H1 (cell line): Measurements from ENCODE around the gene STYXL1. TPM values are rescaled to one million over a fixed set of nuclear protein-coding genes. Genes with fewer than 3 reads are reported as not detected.

Source experiments
- CTCF ChIA-PET: fragments of 300-600 bp; sonication (Branson Sonifier 250); formaldehyde crosslinking; loops from one replicate; lab custom pipeline; 2021; ENCODE audit not compliant: partially characterized antibody; lab: Charles Lee
- POLR2A ChIA-PET: fragments of 300-600 bp; sonication (Branson Sonifier 250); formaldehyde crosslinking; loops from one replicate; lab custom pipeline; 2021; ENCODE audit warnings: inconsistent platforms; ENCODE audit not compliant: partially characterized antibody; lab: Charles Lee
- DNase-seq, 2 experiments: peaks; one replicate each; pipeline versions ENCODE4 v3.0.0 to v3.0.0-alpha.2; 2010 to 2022; ENCODE audit warnings: low spot score in 2 of 2, low read depth in 1 of 2, mixed read lengths in 1 of 2
- FAIRE-seq: peaks from 2 replicates; lab custom pipeline; 2011; peaks lifted over from hg19 to GRCh38; lab: Jason Lieb, UNC
- H2AFZ ChIP-seq: 2 replicates; pipeline ENCODE4 v1.8.1; 2012; ENCODE audit warnings: low read length, inconsistent platforms
- H2AK5ac ChIP-seq: 2 replicates; pipeline ENCODE4 v1.6.1; 2013; ENCODE audit warnings: low read depth, low read length
- H2BK120ac ChIP-seq: replicated peaks from 2 replicates; pipeline ENCODE3; 2013; ENCODE audit warnings: low read depth, low read length, inconsistent platforms
- H2BK12ac ChIP-seq: 2 replicates; pipeline ENCODE4 v1.6.1; 2013; ENCODE audit warnings: low read depth, low read length
- H2BK15ac ChIP-seq: 2 replicates; pipeline ENCODE4 v1.6.1; 2013; ENCODE audit warnings: low read length
- H2BK20ac ChIP-seq: 2 replicates; pipeline ENCODE4 v1.6.1; 2013; ENCODE audit warnings: low read length
- H2BK5ac ChIP-seq: 2 replicates; pipeline ENCODE4 v1.6.1; 2013; ENCODE audit warnings: low read depth, low read length
- H3K14ac ChIP-seq: 2 replicates; pipeline ENCODE4 v1.6.1; 2013; ENCODE audit warnings: inconsistent platforms; ENCODE audit not compliant: insufficient read length
- H3K18ac ChIP-seq: 2 replicates; pipeline ENCODE4 v1.6.1; 2013; ENCODE audit warnings: low read length; ENCODE audit errors: extremely low read depth
- H3K23ac ChIP-seq: 2 replicates; pipeline ENCODE4 v1.6.1; 2013; ENCODE audit warnings: inconsistent platforms; ENCODE audit not compliant: insufficient read length
- H3K23me2 ChIP-seq: 2 replicates; pipeline ENCODE4 v1.6.1; 2013; ENCODE audit warnings: low read depth, low read length
- H3K27ac ChIP-seq: 2 replicates; pipeline ENCODE4 v1.6.1; 2011; ENCODE audit warnings: low read depth, low read length, inconsistent platforms
- H3K27me3 ChIP-seq, 4 experiments: replicated peaks in 1 of 4; 1 replicate in 1 of 4; 2 replicates in 3 of 4; pipeline versions ENCODE4 v1.6.1 to v1.8.1; 2011 to 2013; ENCODE audit warnings: low read length in 3 of 4, mild to moderate bottlenecking in 3 of 4, inconsistent platforms in 2 of 4, mixed read lengths in 2 of 4, moderate library complexity in 1 of 4; ENCODE audit not compliant: control insufficient read depth in 3 of 4, insufficient read depth in 3 of 4; ENCODE audit errors: extremely low read depth in 1 of 4
- H3K36me3 ChIP-seq, 4 experiments: 2 replicates each; pipeline versions ENCODE4 v1.6.1 to v1.8.1; 2011 to 2013; ENCODE audit warnings: mild to moderate bottlenecking in 4 of 4, low read length in 3 of 4, moderate library complexity in 2 of 4, control low read depth in 1 of 4, inconsistent platforms in 1 of 4; ENCODE audit not compliant: insufficient read depth in 4 of 4, control insufficient read depth in 2 of 4
- H3K4ac ChIP-seq: replicated peaks from 2 replicates; pipeline ENCODE3; 2013; ENCODE audit warnings: low read length, low read depth, mixed read lengths, inconsistent platforms; ENCODE audit not compliant: insufficient read length
- H3K4me1 ChIP-seq, 4 experiments: replicated peaks in 1 of 4; 1 replicate in 1 of 4; 2 replicates in 3 of 4; pipeline versions ENCODE4 v1.6.1 to v1.8.1; 2011 to 2013; ENCODE audit warnings: low read length in 3 of 4, inconsistent platforms in 2 of 4, mixed read lengths in 1 of 4; ENCODE audit not compliant: insufficient read depth in 4 of 4, control insufficient read depth in 3 of 4
- H3K4me2 ChIP-seq, 2 experiments: 2 replicates each; pipeline versions ENCODE4 v1.6.1 to v1.8.1; 2011 to 2013; ENCODE audit warnings: low read depth in 2 of 2, low read length in 2 of 2, control low read depth in 1 of 2, inconsistent platforms in 1 of 2, mild to moderate bottlenecking in 1 of 2; ENCODE audit not compliant: insufficient read depth in 1 of 2
- H3K4me3 ChIP-seq, 4 experiments: fragments of 200-600, 300-600 bp in 1 of 4; sonication (generic), shearing (Covaris generic), sonication (Bioruptor Twin) in 1 of 4; 2 replicates each; pipeline versions ENCODE4 v1.5.1 to v1.8.1; 2011 to 2016; ENCODE audit warnings: low read length in 4 of 4, low read depth in 3 of 4, control low read depth in 2 of 4, inconsistent platforms in 2 of 4, mild to moderate bottlenecking in 2 of 4, mixed read lengths in 1 of 4, moderate library complexity in 1 of 4; ENCODE audit not compliant: insufficient read depth in 2 of 4; ENCODE audit errors: extremely low read depth in 1 of 4
- H3K56ac ChIP-seq: replicated peaks from 2 replicates; pipeline ENCODE3; 2013; ENCODE audit warnings: low read depth, mild to moderate bottlenecking, mixed read lengths, low read length, inconsistent platforms; ENCODE audit not compliant: insufficient read length
- H3K79me1 ChIP-seq: 2 replicates; pipeline ENCODE4 v1.6.1; 2013; ENCODE audit warnings: low read depth, low read length, control low read depth
- H3K79me2 ChIP-seq, 2 experiments: 2 replicates each; pipeline versions ENCODE4 v1.6.1 to v1.8.1; 2012 to 2013; ENCODE audit warnings: low read length in 2 of 2, mild to moderate bottlenecking in 2 of 2, inconsistent platforms in 1 of 2; ENCODE audit not compliant: insufficient read depth in 2 of 2, control insufficient read depth in 1 of 2
- H3K9ac ChIP-seq, 4 experiments: replicated peaks in 1 of 4; 1 replicate in 1 of 4; 2 replicates in 3 of 4; pipeline versions ENCODE4 v1.6.1 to v1.8.1; 2011 to 2013; ENCODE audit warnings: low read depth in 3 of 4, low read length in 3 of 4, control low read depth in 2 of 4, mild to moderate bottlenecking in 2 of 4, moderate library complexity in 2 of 4, inconsistent platforms in 1 of 4; ENCODE audit errors: extremely low read depth in 1 of 4
- H3K9me3 ChIP-seq, 2 experiments: 2 replicates each; pipeline versions ENCODE4 v1.6.1 to v1.8.1; 2012 to 2013; ENCODE audit warnings: mild to moderate bottlenecking in 2 of 2, moderate library complexity in 2 of 2, control low read depth in 1 of 2, inconsistent platforms in 1 of 2, low read depth in 1 of 2, low read length in 1 of 2, mixed read lengths in 1 of 2; ENCODE audit not compliant: insufficient read depth in 2 of 2
- H4K20me1 ChIP-seq, 2 experiments: replicated peaks in 1 of 2; 2 replicates each; pipeline versions ENCODE3 to v1.8.1; 2011 to 2013; ENCODE audit warnings: inconsistent platforms in 2 of 2, low read length in 2 of 2, mild to moderate bottlenecking in 1 of 2; ENCODE audit not compliant: insufficient read depth in 2 of 2, control insufficient read depth in 1 of 2
- H4K5ac ChIP-seq: 2 replicates; pipeline ENCODE4 v1.6.1; 2013; ENCODE audit warnings: low read length, low read depth, mixed read lengths, inconsistent platforms; ENCODE audit not compliant: insufficient read length
- H4K8ac ChIP-seq: 2 replicates; pipeline ENCODE4 v1.8.0; 2013; ENCODE audit warnings: mild to moderate bottlenecking, moderate library complexity, low read length, inconsistent platforms; ENCODE audit not compliant: insufficient read depth; ENCODE audit errors: extremely low read depth
- H4K91ac ChIP-seq: replicated peaks from 2 replicates; pipeline ENCODE3; 2013; ENCODE audit warnings: low read length, mixed read lengths, inconsistent platforms; ENCODE audit not compliant: insufficient read length
- CHD1 ChIP-seq: IDR thresholded peaks from 2 replicates; pipeline ENCODE4 v1.6.1; 2012; ENCODE audit warnings: low read depth, low read length, improper control_type of control experiment
- CTBP2 ChIP-seq: IDR thresholded peaks from 2 replicates; pipeline ENCODE4 v1.7.0; 2011; ENCODE audit warnings: borderline replicate concordance, mild to moderate bottlenecking, moderate library complexity, mixed read lengths, low read length; ENCODE audit not compliant: insufficient read depth, insufficient read length
- EZH2 ChIP-seq: fragments of 200-600 bp; sonication (generic); IDR thresholded peaks from 2 replicates; pipeline ENCODE4 v1.7.1; 2012; ENCODE audit warnings: low read depth, mild to moderate bottlenecking, moderate library complexity, low read length, inconsistent platforms; ENCODE audit not compliant: severe bottlenecking
- PHF8 ChIP-seq: fragments of 200-600 bp; sonication (generic); conservative IDR thresholded peaks from 2 replicates; pipeline ENCODE4 v1.7.1; 2012; ENCODE audit warnings: low read depth, mild to moderate bottlenecking, inconsistent platforms, low read length, moderate library complexity
- POU5F1 ChIP-seq: IDR thresholded peaks from 2 replicates; pipeline ENCODE4 v1.6.1; 2011; ENCODE audit warnings: low read depth, mild to moderate bottlenecking, low read length, moderate library complexity
- WGBS, 2 experiments: shearing (Covaris generic) in 1 of 2; methylation state at CpG; one replicate each; pipeline versions ENCODE4 v1.1.6 to v1.1.7; 2013 to 2015; ENCODE audit warnings: low lambda C conversion rate in 2 of 2, mixed read lengths in 2 of 2, inconsistent platforms in 1 of 2, low coverage in 1 of 2, missing lambda C conversion rate in 1 of 2; ENCODE audit not compliant: insufficient replicate concordance in 2 of 2, insufficient coverage in 1 of 2, insufficient read length in 1 of 2; ENCODE audit errors: extremely low coverage in 1 of 2, missing lambda C conversion rate in 1 of 2; 5-methylcytosine and 5-hydroxymethylcytosine counted together
- polyA plus RNA-seq, 7 experiments: library from polyadenylated mRNA; depleted of rRNA in 3 of 7; stranded (reverse) in 5 of 7; unstranded in 2 of 7; fragments of >200 nt in 5 of 7; fragments of 200-250 nt in 2 of 7; gene quantifications; 1 replicate in 5 of 7; 2 replicates in 1 of 7; 4 replicates in 1 of 7; pipeline versions ENCODE4 v1.2.1 to v1.2.3, GENCODE V29; 2011 to 2013; ENCODE audit warnings: missing spikeins in 2 of 7, mixed read lengths in 2 of 7
- total RNA-seq: library from RNA; stranded (reverse); fragmentation: NEBNext Ultra II Directional; extraction: Animal tissue kit (Norgen Biotek cat#: 25700); gene quantifications from 2 replicates; pipeline ENCODE4 v1.2.1, GENCODE V29; 2021

STYXL1 gene
- total and polyA plus RNA-seq, 2 of the 8 experiments (the other 6 are each of a cell fraction or from before 2014, with no cell fraction given), result 32.3 to 53.9 TPM

- no peaks in the 10 kb centered on the region for H3K36me3 ChIP-seq
- 94% methylated on average over 4 of the region's 4 CpGs; no CpG with 5 or more reads in 1 of the 2 experiments for WGBS, 2 experiments
- no peak overlapping the region for H4K5ac ChIP-seq
- H2AFZ ChIP-seq, result no peak overlapping the region
- H3K23ac ChIP-seq, result no peak overlapping the region
- H3K56ac ChIP-seq, result no peak overlapping the region
- no peaks in the 10 kb centered on the region for H3K79me1 ChIP-seq
- no peaks in the 10 kb centered on the region for H3K27me3 ChIP-seq
- ChIA-PET POLR2A (interaction anchor here (0.5 to 1.0 kb wide), 3 partner anchors 13 to 285 kb away, joined by 3 read pairs; no protein-coding TSS in a partner anchor), CTCF (interaction anchor here (0.7 to 7.1 kb wide), 11 partner anchors 12 to 237 kb away, joined by 3 to 50 read pairs (median 5); no protein-coding TSS in a partner anchor)
- no peak overlapping the region for H2BK5ac ChIP-seq
- H3K23me2 ChIP-seq, result no peaks in the 10 kb centered on the region
- FAIRE-seq, result no peak
- H3K9me3 ChIP-seq, result no peaks in the 10 kb centered on the region
- DNase-seq, result no peak
- H3K79me2 ChIP-seq, result no peaks in the 10 kb centered on the region
- no peak overlapping the region for H2AK5ac ChIP-seq
- peaks cover 0 to 3% (median 1%) of the 10 kb centered on the region in 4 experiments; a peak in 5 of 7 replicates for H3K4me1 ChIP-seq
- no peak overlapping the region for H3K4me2 ChIP-seq
- H2BK120ac ChIP-seq, result no peak overlapping the region
- H3K27ac ChIP-seq, result no peak overlapping the region
- H3K18ac ChIP-seq, result no peak overlapping the region
- no peak overlapping the region for H2BK15ac ChIP-seq
- no peak overlapping the region for H4K8ac ChIP-seq
- H3K4ac ChIP-seq, result no peak overlapping the region
- no peak overlapping the region for H3K9ac ChIP-seq
- no peak overlapping the region for H4K91ac ChIP-seq
- no peaks in the 10 kb centered on the region for H4K20me1 ChIP-seq
- no peak overlapping the region for H2BK20ac ChIP-seq
- H3K14ac ChIP-seq, result no peak overlapping the region
- H2BK12ac ChIP-seq, result no peak overlapping the region
- no peak overlapping the region for H3K4me3 ChIP-seq
- TF ChIP-seq EZH2, result no peak
- TF ChIP-seq CHD1, result no peak
- no peak for TF ChIP-seq POU5F1
- TF ChIP-seq PHF8, result no peak
- TF ChIP-seq CTBP2, result no peak
These were observed 27.2 kb upstream of the STYXL1 start for GRCh38 chr7:76074972-76075370.
